Endothelial cell of umbilical vein (primary cell): ENCODE data around the gene PKNOX1.

ENCODE experiments used
- CTCF ChIP-seq, 2 donors: IDR thresholded peaks; 1 replicate in 1 of 2; 2 replicates in 1 of 2; pipeline ENCODE4 v1.5.1; 2011; ENCODE audit warnings: low read length in 2 of 2, mild to moderate bottlenecking in 2 of 2, moderate library complexity in 2 of 2, control low read depth in 1 of 2, inconsistent platforms in 1 of 2, low read depth in 1 of 2; ENCODE audit not compliant: insufficient read depth in 1 of 2; ENCODE audit errors: extremely low read depth in 1 of 2
- MAX ChIP-seq: IDR thresholded peaks from 2 replicates; pipeline ENCODE4 v1.6.1; 2011; ENCODE audit not compliant: insufficient read depth, insufficient read length
- MYC ChIP-seq: IDR thresholded peaks from one replicate; pipeline ENCODE4 v1.6.1; 2011; ENCODE audit warnings: mild to moderate bottlenecking, low read depth, low read length
- POLR2A ChIP-seq: IDR thresholded peaks from 2 replicates; pipeline ENCODE4 v1.6.1; 2012; ENCODE audit warnings: low read depth, mild to moderate bottlenecking, control low read depth, low read length

GRCh38 chr21:43021191-43021590 is 46.8 kb downstream of the PKNOX1 start:
- TF ChIP-seq MAX, result no peak
- TF ChIP-seq CTCF (IDR thresholded peaks at IDR 0.05; ENCODE audit: extremely low read depth in 1 of 2, insufficient read depth in 1 of 2, low read depth in 1 of 2, low read length in 2 of 2), result no peak
- TF ChIP-seq POLR2A, result no peak
- no peak for TF ChIP-seq MYC
